Panc1 (cell line): Measurements from ENCODE around the gene PDE6A. TPM values are rescaled to one million over a fixed set of nuclear protein-coding genes. Genes with fewer than 3 reads are reported as not detected.

Experiments
- ATAC-seq: fragments of 200-7000 bp; cut with Tn5 transposase; 2 replicates; pipeline ENCODE4 v1.9.1; 2020; ENCODE audit warnings: mild to moderate bottlenecking, moderate library complexity
- Bru-seq: library from RNA; stranded (reverse); fragments of 400-500 nt; gene quantifications from one replicate; lab custom pipeline; 2021; lab: Mats Ljungman, UMichigan
- BruChase-seq, 2 experiments: library from RNA; stranded (reverse); fragments of 400-500 nt; gene quantifications; one replicate each; lab custom pipeline; 2021; lab: Mats Ljungman, UMichigan
- BruUV-seq: library from RNA; stranded (reverse); fragments of 400-500 nt; replicated peaks from 2 replicates; lab custom pipeline; 2021; lab: Mats Ljungman, UMichigan
- CTCF ChIA-PET: fragments of 300-600 bp; sonication (Branson Sonifier 250); formaldehyde crosslinking; loops from one replicate; lab custom pipeline; 2022; ENCODE audit warnings: antibody characterized with exemption; lab: Charles Lee
- POLR2A ChIA-PET: fragments of 300-600 bp; sonication (Branson Sonifier 250); formaldehyde crosslinking; loops from one replicate; lab custom pipeline; 2022; ENCODE audit warnings: antibody characterized with exemption; lab: Charles Lee
- DNase-seq: peaks from one replicate; pipeline ENCODE4 v3.0.0-alpha.2; 2010; ENCODE audit warnings: low read depth, low spot score
- H3K27ac ChIP-seq: 2 replicates; pipeline ENCODE4 v1.5.1; 2011; ENCODE audit warnings: mild to moderate bottlenecking, low read length, inconsistent platforms
- H3K27me3 ChIP-seq: fragments of 200-500 bp; sonication (Bioruptor generic); 2 replicates; pipeline ENCODE4 v1.6.0; 2014; ENCODE audit warnings: low read length, inconsistent platforms; ENCODE audit not compliant: control insufficient read depth, insufficient read depth
- H3K36me3 ChIP-seq: fragments of 200-500 bp; sonication (Bioruptor generic); 2 replicates; pipeline ENCODE4 v1.5.1; 2014; ENCODE audit warnings: inconsistent platforms, mild to moderate bottlenecking, low read length, moderate library complexity; ENCODE audit not compliant: control insufficient read depth, insufficient read depth
- H3K4me1 ChIP-seq: 2 replicates; pipeline ENCODE4 v1.5.1; 2011; ENCODE audit warnings: inconsistent platforms, mild to moderate bottlenecking, low read length, moderate library complexity; ENCODE audit not compliant: control insufficient read depth, insufficient read depth
- H3K4me3 ChIP-seq, 2 experiments: 2 replicates each; pipeline ENCODE4 v1.5.1; 2011 to 2012; ENCODE audit warnings: low read depth in 2 of 2, low read length in 2 of 2, mild to moderate bottlenecking in 2 of 2, inconsistent platforms in 1 of 2, moderate library complexity in 1 of 2
- H3K9me3 ChIP-seq: fragments of 200-500 bp; sonication (Bioruptor generic); 2 replicates; pipeline ENCODE4 v1.5.1; 2014; ENCODE audit warnings: low read depth, mild to moderate bottlenecking, inconsistent platforms, low read length, moderate library complexity; ENCODE audit not compliant: control insufficient read depth, insufficient read depth
- CTCF ChIP-seq: fragments of 450-650 bp; IDR thresholded peaks from 2 replicates; pipeline ENCODE4 v1.5.1; 2017; ENCODE audit warnings: mild to moderate bottlenecking
- POLR2AphosphoS5 ChIP-seq: IDR thresholded peaks from 2 replicates; pipeline ENCODE4 v1.6.1; 2012; ENCODE audit warnings: mild to moderate bottlenecking, low read depth, low read length, moderate library complexity
- REST ChIP-seq, 2 experiments: IDR thresholded peaks; 2 replicates each; pipeline ENCODE4 v1.6.1; 2011 to 2012; ENCODE audit warnings: low read depth in 2 of 2, control low read depth in 1 of 2, low read length in 1 of 2, mild to moderate bottlenecking in 1 of 2, moderate library complexity in 1 of 2; ENCODE audit not compliant: insufficient read depth in 1 of 2
- SIN3A ChIP-seq: IDR thresholded peaks from 2 replicates; pipeline ENCODE4 v1.6.1; 2012; ENCODE audit warnings: low read depth, mild to moderate bottlenecking, low read length, moderate library complexity, borderline replicate concordance; ENCODE audit not compliant: insufficient read depth
- TCF7L2 ChIP-seq: IDR thresholded peaks from 2 replicates; pipeline ENCODE4 v1.6.1; 2011; ENCODE audit warnings: mild to moderate bottlenecking, low read depth, low read length, inconsistent platforms
- in situ Hi-C: cut with HindIII; loops from 2 replicates; pipeline ENCODE4 v1.10.0; 2016; ENCODE audit warnings: low sequenced_read_pairs, low pct_unique_long_range_greater_than_20kb
- intact Hi-C: fragments of 100-400 bp; cut with micrococcal nuclease; formaldehyde crosslinking; loops from one replicate; pipeline ENCODE4 v1.10.0; 2022; ENCODE audit not compliant: unreplicated experiment
- long read RNA-seq: library from polyadenylated mRNA; unstranded; transcript quantifications from one replicate; pipeline ENCODE4 v2.0.0, GENCODE V29; 2021; ENCODE audit not compliant: unreplicated experiment
- polyA plus RNA-seq: library from polyadenylated mRNA; unstranded; fragments of >200 nt; gene quantifications from one replicate; pipeline ENCODE4 v1.2.1, GENCODE V29; 2012; ENCODE audit warnings: missing spikeins; ENCODE audit not compliant: insufficient read length
- total RNA-seq: library from RNA; stranded (reverse); gene quantifications from one replicate; pipeline ENCODE4 v1.2.1, GENCODE V29; 2021; ENCODE audit not compliant: unreplicated experiment

The PDE6A gene
- total RNA-seq, result 0.33 TPM
- polyA plus RNA-seq, result 0.15 TPM
- percentile 21 among the genes with signal in this experiment for Bru-seq, nascent RNA
- percentile 20 among the genes with signal in this experiment for BruChase-seq, experiment 1, labeled RNA remaining after a 2-hour chase
- percentile 26 among the genes with signal in this experiment for BruChase-seq, experiment 2, labeled RNA remaining after a 6-hour chase
- long read RNA-seq, partial matches to known transcripts, result 0 of 3 reads
- long read RNA-seq, other reads (novel, unspliced or antisense), result 3 of 3 reads

- CTCF ChIA-PET, result no interaction called here
- BruUV-seq, result no TSS peak
- intact Hi-C loops (no loop called here), in situ Hi-C loops (no loop called here)
- Histone ChIP-seq H3K4me1 (peaks cover 25% of the 10 kb centered on the region), H3K9me3 (no peaks in the 10 kb centered on the region), H3K36me3 (no peaks in the 10 kb centered on the region), H3K27me3 (no peaks in the 10 kb centered on the region), H3K4me3 (no peak within 1 kb of the TSS), H3K27ac (peak within 1 kb of the TSS; percentile 67; the same call in 1 of the 2 replicates)
- no peak for TF ChIP-seq POLR2AphosphoS5
- no peak for TF ChIP-seq CTCF
- no peak for TF ChIP-seq TCF7L2
- no peak for TF ChIP-seq SIN3A
- no peak for TF ChIP-seq REST (IDR thresholded peaks at IDR 0.05; ENCODE audit: insufficient read depth in 1 of 2, low read depth in 2 of 2, low read length in 1 of 2)
- DNase-seq (no peak), ATAC-seq (no peak)
- POLR2A ChIA-PET, result no interaction called here
Measured at GRCh38 chr5:149944666-149945065, at the start of gene PDE6A. Gene PDE6A (minus strand): TSS chr5:149944793. CDS start chr5:149944673, 120 bp downstream.

GRCh38 chr5:149993471-149993870 lies 48.9 kb upstream of the PDE6A start:
- no peaks in the 10 kb centered on the region for H3K27me3 ChIP-seq
- no peak overlapping the region for H3K4me3 ChIP-seq
- ChIA-PET POLR2A (interaction anchor here (0.6 kb wide), 1 partner anchor 19 kb away, joined by 5 read pairs; no protein-coding TSS in a partner anchor), CTCF (interaction anchor here (1.1 to 3.8 kb wide), 2 partner anchors 31 to 159 kb away, joined by 4 to 52 read pairs; no protein-coding TSS in a partner anchor)
- no peaks in the 10 kb centered on the region for H3K9me3 ChIP-seq
- intact Hi-C loops (loop anchor here (5.0 kb wide), 1 partner anchor 356 kb away; no protein-coding TSS in a partner anchor), in situ Hi-C loops (no loop called here)
- TF ChIP-seq TCF7L2, result no peak
- TF ChIP-seq REST (IDR thresholded peaks at IDR 0.05; ENCODE audit: insufficient read depth in 1 of 2, low read depth in 2 of 2, low read length in 1 of 2), result no peak
- no peak for TF ChIP-seq POLR2AphosphoS5
- no peak for TF ChIP-seq CTCF
- TF ChIP-seq SIN3A, result no peak
- DNase-seq (no peak), ATAC-seq (no peak)
- no peaks in the 10 kb centered on the region for H3K36me3 ChIP-seq
- BruUV-seq, result no TSS peak
- H3K27ac ChIP-seq, result no peak overlapping the region
- H3K4me1 ChIP-seq, result no peaks in the 10 kb centered on the region; the same call in 1 of the 2 replicates
